ENCODE data around the gene DENND5A. TPM values are rescaled to one million over a fixed set of nuclear protein-coding genes. Genes with fewer than 3 reads are reported as not detected.
"Not testable (repeated sequence)": the region's sequence is repeated elsewhere in the genome, so short reads cannot be mapped to it uniquely, and the experiment has no call there.

Gene DENND5A
- total RNA-seq, 1 donor, result 152 TPM

GRCh38 chr11:9251311-9251710, 13.8 kb downstream of the DENND5A start:
- no peak overlapping the region for H3K4me3 ChIP-seq (ENCODE audit: low read depth, low read length)
- no peak for TF ChIP-seq CTCF (IDR thresholded peaks at IDR 0.05; ENCODE audit: insufficient read depth, low read depth, low read length)
- no peak for DNase-seq (ENCODE audit: low read depth)

GRCh38 chr11:9250139-9250582, 15.0 kb downstream of the DENND5A start:
- no peak for DNase-seq (ENCODE audit: low read depth)
- no peak overlapping the region for H3K4me3 ChIP-seq (ENCODE audit: low read depth, low read length)

GRCh38 chr11:9249252-9249651, 15.9 kb downstream of the DENND5A start:
- H3K4me3 ChIP-seq (ENCODE audit: low read depth, low read length), result no peak overlapping the region
- no peak for DNase-seq (ENCODE audit: low read depth)
- TF ChIP-seq CTCF (IDR thresholded peaks at IDR 0.05; ENCODE audit: insufficient read depth, low read depth, low read length), result no peak

More at GRCh38 chr11:9250139-9250582, 15.0 kb downstream of the DENND5A start:
- TF ChIP-seq CTCF (IDR thresholded peaks at IDR 0.05; ENCODE audit: insufficient read depth, low read depth, low read length), result no peak

DNA sequence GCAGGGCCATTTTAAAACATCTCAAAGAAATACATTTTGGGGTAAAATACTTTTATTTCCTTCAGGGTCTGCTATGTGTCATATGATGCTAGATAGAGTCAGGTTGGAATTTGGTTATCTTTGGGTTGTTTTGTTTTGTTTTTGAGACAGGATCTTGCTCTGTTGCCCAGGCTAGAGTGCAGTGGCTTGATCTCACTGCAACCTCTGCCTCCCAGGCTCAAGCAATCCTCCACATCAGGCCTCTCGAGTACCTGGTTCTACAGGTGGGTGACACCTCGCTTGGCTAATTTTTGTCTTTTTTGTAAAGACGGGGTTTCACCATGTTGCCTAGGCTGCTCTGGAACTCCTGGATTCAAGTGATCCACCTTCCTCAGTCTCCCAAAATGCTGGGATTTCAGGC, 17.3 kb downstream of the DENND5A start:
- no peak for DNase-seq (ENCODE audit: low read depth)
- no peak overlapping the region for H3K4me3 ChIP-seq (ENCODE audit: low read depth, low read length)
- no peak for TF ChIP-seq CTCF (IDR thresholded peaks at IDR 0.05; ENCODE audit: insufficient read depth, low read depth, low read length)

GRCh38 chr11:9236242-9236641, 28.9 kb downstream of the DENND5A start:
- not testable (repeated sequence) for DNase-seq (ENCODE audit: low read depth)

DNA sequence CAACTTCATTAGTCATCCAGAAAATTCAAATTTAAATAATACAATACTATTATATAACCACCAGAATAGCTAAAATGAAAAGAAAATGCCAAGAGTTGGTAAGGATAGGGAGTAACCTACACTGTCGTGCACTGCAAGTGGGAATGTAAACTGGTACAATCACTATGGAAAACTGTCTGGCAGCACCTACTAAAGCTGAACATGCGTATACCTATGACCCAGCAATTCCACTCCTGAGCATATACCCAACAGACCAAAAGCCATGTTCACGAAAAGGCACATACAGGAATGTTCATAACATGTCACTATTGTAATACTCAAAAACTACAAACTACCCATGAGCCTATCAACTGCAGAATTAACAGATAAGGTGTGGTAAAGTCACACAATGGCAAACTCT, 32.7 kb downstream of the DENND5A start:
- no peak for TF ChIP-seq CTCF (IDR thresholded peaks at IDR 0.05; ENCODE audit: insufficient read depth, low read depth, low read length)
- H3K4me3 ChIP-seq (ENCODE audit: low read depth, low read length), result no peak overlapping the region
- DNase-seq (ENCODE audit: low read depth), result no peak

More at GRCh38 chr11:9236242-9236641, 28.9 kb downstream of the DENND5A start:
- H3K4me3 ChIP-seq (ENCODE audit: low read depth, low read length), result not testable (repeated sequence)

- no peak for TF ChIP-seq CTCF (IDR thresholded peaks at IDR 0.05; ENCODE audit: insufficient read depth, low read depth, low read length)
- peak; percentile 75 for DNase-seq (ENCODE audit: low read depth)
- H3K4me3 ChIP-seq (ENCODE audit: low read depth, low read length), result peak overlapping the region; percentile 2
These were observed 33.3 kb downstream of the DENND5A start for GRCh38 chr11:9231848-9232177.

All from fibroblast of villous mesenchyme (primary cell).